ENCODE results near the gene DERL3. TPM values are rescaled to one million over a fixed set of nuclear protein-coding genes. Genes with fewer than 3 reads are reported as not detected.
A peak's percentile ranks its signal among the peaks of the same experiment; 100 is the strongest.

Gene DERL3
- total RNA-seq, 6 experiments from 2014 or later = 0.21 to 0.88 (median 0.40) TPM

DNA sequence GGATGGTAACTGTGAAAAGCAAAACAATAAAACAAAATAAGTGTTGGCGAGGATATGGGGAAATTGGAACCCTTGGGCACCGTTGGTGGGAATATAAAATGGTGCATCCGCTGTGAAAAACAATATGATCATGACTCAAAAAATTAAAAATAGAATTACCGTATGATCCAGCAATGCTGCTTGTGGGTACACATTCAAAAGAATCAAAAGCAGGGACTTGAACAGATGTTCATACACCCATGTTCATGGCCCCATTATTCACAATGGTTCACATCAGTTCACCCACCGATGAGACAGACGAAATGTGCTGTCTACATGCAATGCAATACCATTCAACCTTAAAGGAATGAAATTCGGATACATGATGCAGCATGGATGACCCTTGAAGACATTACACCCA is 1.2 kb upstream of the DERL3 start:
- H3K27ac Mint-ChIP-seq = no peak overlapping the region
- no peak overlapping the region for H3K4me3 Mint-ChIP-seq
- H3K4me1 Mint-ChIP-seq (ENCODE audit: low read depth) = peaks cover 31% of the 10 kb centered on the region
- TF ChIP-seq, protein P1, sequence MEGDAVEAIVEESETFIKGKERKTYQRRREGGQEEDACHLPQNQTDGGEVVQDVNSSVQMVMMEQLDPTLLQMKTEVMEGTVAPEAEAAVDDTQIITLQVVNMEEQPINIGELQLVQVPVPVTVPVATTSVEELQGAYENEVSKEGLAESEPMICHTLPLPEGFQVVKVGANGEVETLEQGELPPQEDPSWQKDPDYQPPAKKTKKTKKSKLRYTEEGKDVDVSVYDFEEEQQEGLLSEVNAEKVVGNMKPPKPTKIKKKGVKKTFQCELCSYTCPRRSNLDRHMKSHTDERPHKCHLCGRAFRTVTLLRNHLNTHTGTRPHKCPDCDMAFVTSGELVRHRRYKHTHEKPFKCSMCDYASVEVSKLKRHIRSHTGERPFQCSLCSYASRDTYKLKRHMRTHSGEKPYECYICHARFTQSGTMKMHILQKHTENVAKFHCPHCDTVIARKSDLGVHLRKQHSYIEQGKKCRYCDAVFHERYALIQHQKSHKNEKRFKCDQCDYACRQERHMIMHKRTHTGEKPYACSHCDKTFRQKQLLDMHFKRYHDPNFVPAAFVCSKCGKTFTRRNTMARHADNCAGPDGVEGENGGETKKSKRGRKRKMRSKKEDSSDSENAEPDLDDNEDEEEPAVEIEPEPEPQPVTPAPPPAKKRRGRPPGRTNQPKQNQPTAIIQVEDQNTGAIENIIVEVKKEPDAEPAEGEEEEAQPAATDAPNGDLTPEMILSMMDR (IDR thresholded peaks at IDR 0.05) = no peak
- peaks cover 12% of the 10 kb centered on the region; the same call in 1 of the 2 replicates for H3K36me3 Mint-ChIP-seq (ENCODE audit: low read depth)
- peaks cover 25% of the 10 kb centered on the region for H3K27me3 Mint-ChIP-seq (ENCODE audit: insufficient read depth)
- H3K9me3 Mint-ChIP-seq = peaks cover 4% of the 10 kb centered on the region; the same call in 1 of the 2 replicates
- no peak for DNase-seq

DNA sequence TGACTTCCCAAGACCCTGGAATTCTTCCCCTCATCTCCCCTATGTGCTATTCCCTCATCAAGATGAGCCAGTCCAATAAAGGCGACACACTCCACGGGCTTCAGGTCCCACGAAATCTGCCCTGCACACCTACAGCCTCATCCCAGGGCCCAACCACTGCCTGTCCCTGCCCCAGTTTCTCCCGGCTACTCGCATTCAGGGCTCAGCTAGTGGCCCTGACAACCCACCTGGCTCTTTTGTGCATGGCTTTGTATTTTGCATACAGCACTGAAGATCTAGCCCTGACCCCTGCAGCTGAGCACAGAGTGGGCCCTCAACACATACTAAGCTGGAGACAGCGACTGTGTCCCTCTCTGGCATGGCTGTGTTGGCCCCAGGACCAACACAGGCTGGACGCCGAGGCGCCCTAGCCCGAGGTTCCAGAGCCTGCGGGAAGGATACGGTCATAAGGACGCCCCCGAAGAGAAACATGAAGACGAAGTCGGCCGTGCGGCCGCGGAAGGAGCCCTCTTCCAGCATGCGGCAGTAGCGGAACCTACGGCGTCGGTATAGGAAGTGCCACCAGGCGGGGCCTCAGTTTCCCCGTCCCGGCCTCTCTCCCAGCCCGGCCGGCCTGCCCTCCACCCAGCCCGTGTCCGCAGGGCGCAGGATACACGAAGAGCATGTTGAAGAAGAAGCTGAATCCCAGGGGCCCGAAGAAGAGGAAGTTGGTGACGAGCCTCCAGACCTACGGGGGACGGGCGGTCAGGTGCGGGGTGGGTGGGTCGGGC is 710 bp downstream of the DERL3 start:
- H3K4me3 Mint-ChIP-seq = peak overlapping the region; percentile 51
- no peak for DNase-seq
- peaks cover 12% of the 10 kb centered on the region; the same call in 1 of the 2 replicates for H3K36me3 Mint-ChIP-seq (ENCODE audit: low read depth)
- H3K27ac Mint-ChIP-seq = no peak overlapping the region; the same call in 1 of the 2 replicates
- peaks cover 22% of the 10 kb centered on the region for H3K4me1 Mint-ChIP-seq (ENCODE audit: low read depth)
- peaks cover 26% of the 10 kb centered on the region for H3K27me3 Mint-ChIP-seq (ENCODE audit: insufficient read depth)
- TF ChIP-seq, protein P1 (IDR thresholded peaks at IDR 0.05) = no peak
- H3K9me3 Mint-ChIP-seq = peaks cover 4% of the 10 kb centered on the region; the same call in 1 of the 2 replicates

DNA sequence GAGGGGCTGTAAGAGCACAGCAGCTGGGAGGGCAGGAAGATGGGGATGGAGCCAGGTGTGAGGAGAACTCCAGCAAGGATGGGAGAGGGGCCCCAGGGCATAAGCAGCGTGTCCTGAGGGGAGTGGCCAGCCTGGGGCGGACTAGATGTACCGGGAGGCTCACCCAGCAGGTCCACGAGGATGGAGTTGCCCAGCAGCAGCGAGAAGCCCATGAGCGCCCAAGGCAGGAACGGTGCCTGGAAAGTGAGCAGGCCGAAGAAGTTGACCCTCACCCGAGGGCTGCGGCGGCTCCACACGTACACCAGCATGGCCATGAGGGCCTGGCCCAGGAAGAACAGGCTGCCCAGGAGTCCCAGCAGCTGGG is 1.3 kb downstream of the DERL3 start:
- Mint-ChIP-seq H3K9me3 (peaks cover 4% of the 10 kb centered on the region; the same call in 1 of the 2 replicates), H3K4me1 (ENCODE audit: low read depth) (peaks cover 22% of the 10 kb centered on the region), H3K27ac (no peak overlapping the region), H3K4me3 (no peak overlapping the region; the same call in 1 of the 2 replicates), H3K36me3 (ENCODE audit: low read depth) (peaks cover 12% of the 10 kb centered on the region; the same call in 1 of the 2 replicates), H3K27me3 (ENCODE audit: insufficient read depth) (peaks cover 26% of the 10 kb centered on the region)
- no peak for DNase-seq
- TF ChIP-seq, protein P1 (IDR thresholded peaks at IDR 0.05) = no peak

DNA sequence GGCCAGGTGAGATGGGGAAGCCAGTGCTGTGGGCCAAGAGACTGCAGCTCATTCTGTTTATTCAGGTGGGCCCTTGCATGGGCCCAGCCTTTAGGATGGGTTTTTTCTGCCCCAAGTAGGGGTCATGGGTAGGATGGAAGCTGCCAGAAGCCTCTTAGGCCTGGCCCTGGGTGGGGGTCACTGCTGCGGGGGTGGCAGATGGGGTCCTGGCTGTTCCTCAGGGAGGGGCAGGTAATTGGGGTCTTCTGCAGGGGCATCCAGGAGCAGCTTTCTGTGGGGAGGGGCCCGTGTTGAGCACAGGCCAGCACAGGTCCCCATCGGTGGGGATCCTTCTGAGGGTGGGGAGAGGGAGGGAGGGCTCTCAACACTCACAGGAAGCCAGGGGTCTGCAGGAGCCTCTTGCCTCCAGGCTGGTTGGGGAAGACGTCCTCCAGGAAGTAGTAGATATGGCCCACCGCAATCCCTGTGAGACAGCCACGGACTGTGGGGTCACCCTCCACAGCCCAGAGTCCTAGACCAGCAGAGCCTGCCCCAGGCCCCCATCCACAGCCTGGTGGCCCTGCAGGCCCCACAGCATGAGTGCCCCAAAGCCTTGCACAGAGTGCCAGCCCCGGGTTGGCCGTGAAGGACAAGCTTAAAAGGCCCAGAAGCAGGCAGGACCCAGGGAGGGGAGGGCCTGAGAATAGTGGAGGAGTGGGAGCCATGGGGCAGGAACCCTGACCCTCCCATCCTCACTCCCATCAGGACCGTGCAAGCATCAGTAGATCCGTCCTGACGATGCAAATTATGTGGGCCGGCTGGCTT is 1.9 kb downstream of the DERL3 start:
- H3K27me3 Mint-ChIP-seq (ENCODE audit: insufficient read depth) = peaks cover 26% of the 10 kb centered on the region
- no peak for DNase-seq
- H3K9me3 Mint-ChIP-seq = peaks cover 4% of the 10 kb centered on the region; the same call in 1 of the 2 replicates
- H3K4me3 Mint-ChIP-seq = no peak overlapping the region; the same call in 1 of the 2 replicates
- H3K36me3 Mint-ChIP-seq (ENCODE audit: low read depth) = peaks cover 12% of the 10 kb centered on the region; the same call in 1 of the 2 replicates
- H3K4me1 Mint-ChIP-seq (ENCODE audit: low read depth) = peaks cover 22% of the 10 kb centered on the region
- no peak overlapping the region for H3K27ac Mint-ChIP-seq
- TF ChIP-seq, protein P1 (IDR thresholded peaks at IDR 0.05) = no peak

DNA sequence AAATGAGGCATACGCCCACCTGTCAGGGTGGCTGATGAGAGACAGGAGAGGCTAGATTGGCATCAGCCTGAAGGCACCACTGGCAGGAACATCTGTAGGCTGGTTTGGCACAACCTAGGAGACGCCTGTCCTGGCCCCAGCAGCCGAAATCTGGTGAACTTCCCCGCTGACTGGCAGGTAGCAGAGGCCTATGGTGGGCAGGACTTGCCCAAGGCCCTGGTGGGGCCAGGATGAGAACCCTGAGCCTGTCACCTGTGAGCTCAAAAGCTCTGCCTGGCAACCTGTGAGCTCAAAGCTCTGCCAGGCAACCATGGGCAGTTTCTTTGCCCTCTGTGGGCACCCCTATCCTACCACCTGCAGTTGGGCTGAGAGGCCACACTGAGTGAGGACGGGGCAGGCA is 2.5 kb downstream of the DERL3 start:
- peaks cover 4% of the 10 kb centered on the region; the same call in 1 of the 2 replicates for H3K9me3 Mint-ChIP-seq
- H3K36me3 Mint-ChIP-seq (ENCODE audit: low read depth) = peaks cover 12% of the 10 kb centered on the region; the same call in 1 of the 2 replicates
- peaks cover 20% of the 10 kb centered on the region for H3K27me3 Mint-ChIP-seq (ENCODE audit: insufficient read depth)
- H3K27ac Mint-ChIP-seq = no peak overlapping the region
- no peak for DNase-seq
- TF ChIP-seq, protein P1 (IDR thresholded peaks at IDR 0.05) = no peak
- peaks cover 23% of the 10 kb centered on the region for H3K4me1 Mint-ChIP-seq (ENCODE audit: low read depth)
- H3K4me3 Mint-ChIP-seq = no peak overlapping the region
